GM23338 (cell line): ENCODE results near the gene RPL15. TPM values are rescaled to one million over a fixed set of nuclear protein-coding genes. Genes with fewer than 3 reads are reported as not detected.

Source experiments
- ATAC-seq: fragments of 200-7000 bp; cut with Tn5 transposase; 3 replicates; pipeline ENCODE4 v1.9.1; 2020
- DNase-seq: peaks from one replicate; pipeline ENCODE4 v3.0.0-alpha.2; 2015; ENCODE audit warnings: low spot score
- H2AFZ ChIP-seq: fragments of 200-600 bp; sonication (generic); 2 replicates; pipeline ENCODE4 v1.8.0; 2016; ENCODE audit warnings: antibody characterized with exemption, mild to moderate bottlenecking, moderate library complexity
- H3F3A ChIP-seq: fragments of 200-600 bp; sonication (generic); replicated peaks from 2 replicates; pipeline ENCODE4 v1.8.0; 2017; ENCODE audit warnings: antibody characterized with exemption, mixed run types, low read depth
- H3K27ac ChIP-seq: fragments of 200-600 bp; sonication (generic); 2 replicates; pipeline ENCODE4 v1.6.1; 2016; ENCODE audit warnings: low read depth
- H3K27me3 ChIP-seq: fragments of 200-600 bp; sonication (generic); 2 replicates; pipeline ENCODE4 v1.8.0; 2016; ENCODE audit warnings: mild to moderate bottlenecking, mixed run types, moderate library complexity; ENCODE audit not compliant: insufficient read depth
- H3K36me3 ChIP-seq: fragments of 200-600 bp; sonication (generic); 2 replicates; pipeline ENCODE4 v1.8.0; 2016; ENCODE audit warnings: mild to moderate bottlenecking; ENCODE audit not compliant: insufficient read depth
- H3K4me1 ChIP-seq: fragments of 200-600 bp; sonication (generic); 2 replicates; pipeline ENCODE4 v1.8.0; 2016; ENCODE audit warnings: mild to moderate bottlenecking, moderate library complexity; ENCODE audit not compliant: insufficient read depth
- H3K4me2 ChIP-seq: fragments of 200-600 bp; sonication (generic); 2 replicates; pipeline ENCODE4 v1.7.1; 2017; ENCODE audit warnings: mixed run types
- H3K4me3 ChIP-seq: fragments of 200-600 bp; sonication (generic); 2 replicates; pipeline ENCODE4 v1.6.1; 2016; ENCODE audit warnings: mixed run types
- H3K79me2 ChIP-seq: fragments of 200-600 bp; sonication (generic); replicated peaks from 2 replicates; pipeline ENCODE4 v1.8.0; 2017; ENCODE audit warnings: mild to moderate bottlenecking; ENCODE audit not compliant: insufficient read depth
- H3K9me2 ChIP-seq: fragments of 200-600 bp; sonication (generic); 2 replicates; pipeline ENCODE4 v1.8.0; 2017; ENCODE audit not compliant: insufficient read depth
- H4K20me1 ChIP-seq: fragments of 200-600 bp; sonication (generic); replicated peaks from 2 replicates; pipeline ENCODE4 v1.8.0; 2017; ENCODE audit warnings: mild to moderate bottlenecking; ENCODE audit not compliant: insufficient read depth
- H3K27ac Mint-ChIP-seq: 2 replicates; pipeline ENCODE4 v1.8.0; 2020; ENCODE audit warnings: inconsistent platforms, mild to moderate bottlenecking, moderate library complexity, mixed read lengths
- H3K27me3 Mint-ChIP-seq: 3 replicates; pipeline ENCODE4 v1.8.0; 2022; ENCODE audit warnings: low read depth, mild to moderate bottlenecking, moderate library complexity, mixed read lengths, inconsistent platforms; ENCODE audit not compliant: insufficient read depth, poor library complexity
- H3K36me3 Mint-ChIP-seq: 3 replicates; pipeline ENCODE4 v1.8.0; 2021; ENCODE audit warnings: low read depth, mild to moderate bottlenecking, inconsistent platforms, moderate library complexity, mixed read lengths
- H3K4me1 Mint-ChIP-seq: 3 replicates; pipeline ENCODE4 v1.8.0; 2020; ENCODE audit warnings: mild to moderate bottlenecking, inconsistent platforms, mixed read lengths
- H3K4me3 Mint-ChIP-seq: 3 replicates; pipeline ENCODE4 v1.8.0; 2021; ENCODE audit warnings: moderate library complexity, mild to moderate bottlenecking, inconsistent platforms, mixed read lengths
- H3K9me3 Mint-ChIP-seq: 3 replicates; pipeline ENCODE4 v1.8.0; 2020; ENCODE audit warnings: moderate library complexity, mild to moderate bottlenecking, inconsistent platforms, mixed read lengths
- CREB1 ChIP-seq: fragments of 250-450 bp; sonication (Bioruptor Pico); IDR thresholded peaks from 2 replicates; pipeline ENCODE4 v1.5.0; 2020; ENCODE audit warnings: low read depth, mild to moderate bottlenecking, moderate library complexity
- EZH2phosphoT487 ChIP-seq: fragments of 200-600 bp; sonication (generic); IDR thresholded peaks from one replicate; pipeline ENCODE4 v1.8.1; 2018; ENCODE audit warnings: antibody characterized with exemption; ENCODE audit not compliant: unreplicated experiment
- JUNB ChIP-seq: IDR thresholded peaks from one replicate; pipeline ENCODE4 v1.6.1; 2016; ENCODE audit warnings: antibody characterized with exemption; ENCODE audit not compliant: unreplicated experiment
- NANOG ChIP-seq: IDR thresholded peaks from 2 replicates; pipeline ENCODE4 v1.6.1; 2016; ENCODE audit warnings: antibody characterized with exemption, borderline replicate concordance
- POLR2AphosphoS5 ChIP-seq: IDR thresholded peaks from 2 replicates; pipeline ENCODE4 v1.6.1; 2016; ENCODE audit warnings: antibody characterized with exemption, low read depth
- STAT1 ChIP-seq: IDR thresholded peaks from one replicate; pipeline ENCODE4 v1.6.1; 2016; ENCODE audit warnings: antibody characterized with exemption; ENCODE audit not compliant: unreplicated experiment
- ZNF114 ChIP-seq: fragments of 250-450 bp; sonication (Bioruptor Pico); IDR thresholded peaks from 2 replicates; pipeline ENCODE4 v1.5.0; 2020; ENCODE audit warnings: mild to moderate bottlenecking, moderate library complexity
- ZNF331 ChIP-seq: fragments of 250-450 bp; sonication (Bioruptor Pico); IDR thresholded peaks from 2 replicates; pipeline ENCODE4 v1.5.0; 2020; ENCODE audit warnings: low read depth, mild to moderate bottlenecking, moderate library complexity
- polyA plus RNA-seq: library from polyadenylated mRNA; unstranded; fragments of >200 nt; fragmentation: Nextera tagmentation; extraction: Ambion mirVana; gene quantifications from 2 replicates; pipeline ENCODE4 v1.2.1, GENCODE V29; 2016
- total RNA-seq: library from RNA; depleted of rRNA; stranded (reverse); fragments of >200 nt; shearing (Covaris generic); gene quantifications from 2 replicates; pipeline ENCODE4 v1.2.3, GENCODE V29; 2014
- TF ChIP-seq, protein P1 (sequence below), 2 experiments: fragments of 200-600 bp in 1 of 2; sonication (generic) in 1 of 2; conservative IDR thresholded peaks; 2 replicates each; pipeline versions ENCODE4 v1.5.1 to v1.6.1; 2016 to 2017; ENCODE audit warnings: antibody characterized with exemption in 2 of 2, low read depth in 2 of 2, mild to moderate bottlenecking in 2 of 2, moderate library complexity in 1 of 2
- TF ChIP-seq, protein P2 (sequence below): IDR thresholded peaks from one replicate; pipeline ENCODE4 v1.6.1; 2018; ENCODE audit warnings: antibody characterized with exemption; ENCODE audit not compliant: unreplicated experiment

The RPL15 gene
- total and polyA plus RNA-seq, 2 experiments from 2014 or later = 2,868 to 3,117 TPM

DNA sequence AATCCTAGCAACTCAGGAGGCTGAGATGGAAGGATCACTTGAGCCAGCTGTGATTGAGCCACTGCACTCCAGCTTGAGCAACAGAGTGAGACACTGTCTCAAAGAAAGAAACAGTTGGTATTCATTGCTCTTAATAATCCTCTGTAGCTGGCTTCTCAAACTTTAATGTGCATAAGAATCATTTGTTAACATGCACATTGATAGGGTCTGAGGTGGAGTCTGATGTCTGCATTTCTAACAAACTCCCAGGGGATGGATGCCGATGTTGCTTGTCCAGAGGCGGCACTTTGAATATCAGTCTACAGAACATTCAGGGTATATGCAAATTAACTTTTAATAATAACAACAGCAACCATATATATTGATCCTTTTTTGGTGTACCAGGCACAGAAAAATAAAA lies 40.0 kb upstream of the RPL15 start:
- no peak overlapping the region for H2AFZ ChIP-seq
- Mint-ChIP-seq H3K4me1 (peaks cover 23% of the 10 kb centered on the region), H3K36me3 (peaks cover 57% of the 10 kb centered on the region), H3K9me3 (peaks cover 33% of the 10 kb centered on the region), H3K27me3 (peaks cover 7% of the 10 kb centered on the region), H3K27ac (no peak overlapping the region), H3K4me3 (no peak overlapping the region)
- no peaks in the 10 kb centered on the region for H3K9me2 ChIP-seq
- no peak overlapping the region for H3K27ac ChIP-seq
- no peaks in the 10 kb centered on the region; the same call in 1 of the 2 replicates for H3K36me3 ChIP-seq
- peaks cover 22% of the 10 kb centered on the region for H4K20me1 ChIP-seq
- TF ChIP-seq POLR2AphosphoS5 (no peak), ZNF114 (CRISPR knock-in tag) (no peak), NANOG (no peak)
- no peaks in the 10 kb centered on the region for H3F3A ChIP-seq
- no peaks in the 10 kb centered on the region for H3K27me3 ChIP-seq
- peaks cover 7% of the 10 kb centered on the region; the same call in 1 of the 2 replicates for H3K4me1 ChIP-seq
- H3K79me2 ChIP-seq = peaks cover 94% of the 10 kb centered on the region
- no peak for ATAC-seq
- H3K4me2 ChIP-seq = no peak overlapping the region
- DNase-seq = no peak
- no peak overlapping the region for H3K4me3 ChIP-seq

DNA sequence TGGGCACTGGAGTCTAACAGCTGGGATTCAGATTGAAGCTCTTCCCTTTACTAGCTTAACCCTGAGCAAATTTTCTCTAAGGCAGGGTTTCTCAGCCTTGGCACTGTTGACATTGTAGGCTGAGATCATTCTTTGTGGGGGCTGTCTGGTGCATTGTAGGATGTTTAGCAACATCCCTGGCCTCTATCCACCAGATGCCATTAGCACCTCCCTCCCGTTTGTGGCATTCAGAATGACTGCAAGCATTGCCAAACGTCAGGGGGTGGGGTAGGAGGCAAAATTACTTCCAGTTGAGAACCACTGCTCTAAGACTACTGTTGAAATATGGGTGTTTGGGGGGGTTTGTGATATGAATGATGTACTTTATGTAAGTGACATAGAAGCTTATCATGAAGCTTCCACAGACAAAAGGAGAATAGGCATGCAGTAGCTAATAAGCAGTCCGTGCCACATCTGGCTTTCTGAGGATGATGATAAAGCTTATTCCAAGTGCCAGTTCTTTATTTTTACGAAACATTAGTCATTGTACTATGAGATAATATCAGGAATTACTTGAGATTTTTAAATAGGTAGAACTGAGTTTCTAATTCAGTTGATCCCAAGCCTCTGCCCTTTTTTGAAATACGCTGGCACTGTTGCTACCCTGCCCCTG lies 39.5 kb upstream of the RPL15 start:
- H4K20me1 ChIP-seq = peaks cover 22% of the 10 kb centered on the region
- H3K4me2 ChIP-seq = no peak overlapping the region
- no peak overlapping the region for H2AFZ ChIP-seq
- peaks cover 93% of the 10 kb centered on the region for H3K79me2 ChIP-seq
- H3K4me1 ChIP-seq = peaks cover 7% of the 10 kb centered on the region; the same call in 1 of the 2 replicates
- no peak for DNase-seq
- Mint-ChIP-seq H3K27me3 (peaks cover 7% of the 10 kb centered on the region), H3K9me3 (peaks cover 33% of the 10 kb centered on the region), H3K27ac (no peak overlapping the region), H3K4me3 (no peak overlapping the region), H3K4me1 (peaks cover 23% of the 10 kb centered on the region), H3K36me3 (peaks cover 58% of the 10 kb centered on the region)
- no peaks in the 10 kb centered on the region; the same call in 1 of the 2 replicates for H3K36me3 ChIP-seq
- no peaks in the 10 kb centered on the region for H3K27me3 ChIP-seq
- no peak overlapping the region for H3K4me3 ChIP-seq
- no peaks in the 10 kb centered on the region for H3K9me2 ChIP-seq
- no peak overlapping the region for H3K27ac ChIP-seq
- TF ChIP-seq, protein P1, sequence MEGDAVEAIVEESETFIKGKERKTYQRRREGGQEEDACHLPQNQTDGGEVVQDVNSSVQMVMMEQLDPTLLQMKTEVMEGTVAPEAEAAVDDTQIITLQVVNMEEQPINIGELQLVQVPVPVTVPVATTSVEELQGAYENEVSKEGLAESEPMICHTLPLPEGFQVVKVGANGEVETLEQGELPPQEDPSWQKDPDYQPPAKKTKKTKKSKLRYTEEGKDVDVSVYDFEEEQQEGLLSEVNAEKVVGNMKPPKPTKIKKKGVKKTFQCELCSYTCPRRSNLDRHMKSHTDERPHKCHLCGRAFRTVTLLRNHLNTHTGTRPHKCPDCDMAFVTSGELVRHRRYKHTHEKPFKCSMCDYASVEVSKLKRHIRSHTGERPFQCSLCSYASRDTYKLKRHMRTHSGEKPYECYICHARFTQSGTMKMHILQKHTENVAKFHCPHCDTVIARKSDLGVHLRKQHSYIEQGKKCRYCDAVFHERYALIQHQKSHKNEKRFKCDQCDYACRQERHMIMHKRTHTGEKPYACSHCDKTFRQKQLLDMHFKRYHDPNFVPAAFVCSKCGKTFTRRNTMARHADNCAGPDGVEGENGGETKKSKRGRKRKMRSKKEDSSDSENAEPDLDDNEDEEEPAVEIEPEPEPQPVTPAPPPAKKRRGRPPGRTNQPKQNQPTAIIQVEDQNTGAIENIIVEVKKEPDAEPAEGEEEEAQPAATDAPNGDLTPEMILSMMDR (conservative IDR thresholded peaks at IDR 0.05; ENCODE audit: low read depth in 2 of 2) = no peak
- TF ChIP-seq STAT1 (no peak), ZNF331 (CRISPR knock-in tag) (no peak), EZH2phosphoT487 (no peak), CREB1 (no peak), ZNF114 (CRISPR knock-in tag) (no peak)
- no peaks in the 10 kb centered on the region for H3F3A ChIP-seq
- ATAC-seq = no peak

DNA sequence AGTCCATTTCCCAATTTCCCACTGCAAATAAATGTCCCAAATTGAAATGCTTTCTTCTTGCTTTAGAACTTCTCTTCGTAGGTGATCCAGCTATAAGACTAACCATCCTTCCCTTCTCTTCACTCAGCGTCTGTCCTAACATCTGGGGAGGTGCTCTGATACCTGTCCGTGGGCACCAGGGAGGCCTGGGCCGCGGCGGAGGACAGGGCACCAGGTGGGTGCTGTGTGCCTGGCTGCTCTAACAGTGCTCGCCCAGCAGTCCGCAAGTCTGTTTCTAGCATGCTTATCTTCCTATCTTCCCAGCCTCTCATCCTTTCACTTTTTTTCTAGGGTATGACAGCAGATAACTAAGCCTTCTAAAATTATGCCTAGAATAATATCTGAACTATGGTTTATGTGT lies 37.4 kb upstream of the RPL15 start:
- Histone ChIP-seq H3K27me3 (no peaks in the 10 kb centered on the region), H3K4me2 (no peak overlapping the region), H4K20me1 (peaks cover 15% of the 10 kb centered on the region), H3K4me1 (peaks cover 7% of the 10 kb centered on the region; the same call in 1 of the 2 replicates), H3K4me3 (no peak overlapping the region), H3F3A (no peaks in the 10 kb centered on the region), H3K9me2 (no peaks in the 10 kb centered on the region), H3K79me2 (peaks cover 86% of the 10 kb centered on the region), H3K36me3 (no peaks in the 10 kb centered on the region; the same call in 1 of the 2 replicates), H2AFZ (no peak overlapping the region), H3K27ac (no peak overlapping the region)
- peaks cover 64% of the 10 kb centered on the region for H3K36me3 Mint-ChIP-seq
- DNase-seq (no peak), ATAC-seq (no peak)
- peaks cover 33% of the 10 kb centered on the region for H3K9me3 Mint-ChIP-seq
- H3K4me1 Mint-ChIP-seq = peaks cover 18% of the 10 kb centered on the region
- peaks cover 2% of the 10 kb centered on the region for H3K27me3 Mint-ChIP-seq
- H3K4me3 Mint-ChIP-seq = no peak overlapping the region
- H3K27ac Mint-ChIP-seq = no peak overlapping the region
- TF ChIP-seq NANOG (no peak), POLR2AphosphoS5 (no peak), JUNB (no peak), CREB1 (no peak)
- TF ChIP-seq, protein P1 (conservative IDR thresholded peaks at IDR 0.05; ENCODE audit: low read depth in 2 of 2) = no peak
- TF ChIP-seq, protein P2, sequence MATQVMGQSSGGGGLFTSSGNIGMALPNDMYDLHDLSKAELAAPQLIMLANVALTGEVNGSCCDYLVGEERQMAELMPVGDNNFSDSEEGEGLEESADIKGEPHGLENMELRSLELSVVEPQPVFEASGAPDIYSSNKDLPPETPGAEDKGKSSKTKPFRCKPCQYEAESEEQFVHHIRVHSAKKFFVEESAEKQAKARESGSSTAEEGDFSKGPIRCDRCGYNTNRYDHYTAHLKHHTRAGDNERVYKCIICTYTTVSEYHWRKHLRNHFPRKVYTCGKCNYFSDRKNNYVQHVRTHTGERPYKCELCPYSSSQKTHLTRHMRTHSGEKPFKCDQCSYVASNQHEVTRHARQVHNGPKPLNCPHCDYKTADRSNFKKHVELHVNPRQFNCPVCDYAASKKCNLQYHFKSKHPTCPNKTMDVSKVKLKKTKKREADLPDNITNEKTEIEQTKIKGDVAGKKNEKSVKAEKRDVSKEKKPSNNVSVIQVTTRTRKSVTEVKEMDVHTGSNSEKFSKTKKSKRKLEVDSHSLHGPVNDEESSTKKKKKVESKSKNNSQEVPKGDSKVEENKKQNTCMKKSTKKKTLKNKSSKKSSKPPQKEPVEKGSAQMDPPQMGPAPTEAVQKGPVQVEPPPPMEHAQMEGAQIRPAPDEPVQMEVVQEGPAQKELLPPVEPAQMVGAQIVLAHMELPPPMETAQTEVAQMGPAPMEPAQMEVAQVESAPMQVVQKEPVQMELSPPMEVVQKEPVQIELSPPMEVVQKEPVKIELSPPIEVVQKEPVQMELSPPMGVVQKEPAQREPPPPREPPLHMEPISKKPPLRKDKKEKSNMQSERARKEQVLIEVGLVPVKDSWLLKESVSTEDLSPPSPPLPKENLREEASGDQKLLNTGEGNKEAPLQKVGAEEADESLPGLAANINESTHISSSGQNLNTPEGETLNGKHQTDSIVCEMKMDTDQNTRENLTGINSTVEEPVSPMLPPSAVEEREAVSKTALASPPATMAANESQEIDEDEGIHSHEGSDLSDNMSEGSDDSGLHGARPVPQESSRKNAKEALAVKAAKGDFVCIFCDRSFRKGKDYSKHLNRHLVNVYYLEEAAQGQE = no peak
